ENCODE results near the gene HPCAL1.
A peak's percentile ranks its signal among the peaks of the same experiment; 100 is the strongest.

The HPCAL1 gene

GRCh38 chr2:10269711-10270610 is 32.7 kb upstream of the HPCAL1 start:
- no peak for DNase-seq (ENCODE audit: low spot score)

- DNase-seq (ENCODE audit: low spot score) = no peak
Observed at GRCh38 chr2:10271509-10271908, 31.2 kb upstream of the HPCAL1 start.

GRCh38 chr2:10271946-10272345 is 30.8 kb upstream of the HPCAL1 start:
- DNase-seq (ENCODE audit: low spot score) = no peak

GRCh38 chr2:10272464-10272863 is 30.2 kb upstream of the HPCAL1 start:
- no peak for DNase-seq (ENCODE audit: low spot score)

- DNase-seq (ENCODE audit: low spot score) = no peak
Observed at GRCh38 chr2:10273215-10274175, 29.2 kb upstream of the HPCAL1 start.

- DNase-seq (ENCODE audit: low spot score) = no peak
Observed at GRCh38 chr2:10274376-10274775, 28.3 kb upstream of the HPCAL1 start.

GRCh38 chr2:10274983-10275802 is 27.5 kb upstream of the HPCAL1 start:
- no peak for DNase-seq (ENCODE audit: low spot score)

GRCh38 chr2:10276481-10277292 is 26.0 kb upstream of the HPCAL1 start:
- DNase-seq (ENCODE audit: low spot score) = no peak

GRCh38 chr2:10277293-10278028 is 25.2 kb upstream of the HPCAL1 start:
- DNase-seq (ENCODE audit: low spot score) = no peak

- DNase-seq (ENCODE audit: low spot score) = peak; percentile 99
Observed at GRCh38 chr2:10278029-10278762, 24.5 kb upstream of the HPCAL1 start.

- peak; percentile 59 for DNase-seq (ENCODE audit: low spot score)
Observed at GRCh38 chr2:10278763-10279471, 23.8 kb upstream of the HPCAL1 start.

GRCh38 chr2:10279472-10279870 is 23.2 kb upstream of the HPCAL1 start:
- DNase-seq (ENCODE audit: low spot score) = no peak

GRCh38 chr2:10279946-10280463 is 22.7 kb upstream of the HPCAL1 start:
- DNase-seq (ENCODE audit: low spot score) = no peak

- DNase-seq (ENCODE audit: low spot score) = no peak
Observed at GRCh38 chr2:10281891-10282290, 20.8 kb upstream of the HPCAL1 start.

- no peak for DNase-seq (ENCODE audit: low spot score)
Observed at GRCh38 chr2:10282611-10283105, 20.0 kb upstream of the HPCAL1 start.

- peak; percentile 95 for DNase-seq (ENCODE audit: low spot score)
Observed at GRCh38 chr2:10283106-10284062, 19.3 kb upstream of the HPCAL1 start.
